Left hindlimb (tissue), 1 donor: ENCODE data around the gene SPINK4.

Experiments used
- DNase-seq: peaks from one replicate; pipeline ENCODE4 v3.0.0-alpha.2; 2018

Gene SPINK4

GRCh38 chr9:33239921-33240320 is at the start of gene SPINK4:
TSS of gene SPINK4 (plus strand) at chr9:33240167. CDS start at chr9:33240209, 42 bp downstream.
- no peak for DNase-seq

- DNase-seq: no peak
These were observed 47.3 kb upstream of the SPINK4 start for GRCh38 chr9:33192493-33193255.

GRCh38 chr9:33193818-33194217 is 46.1 kb upstream of the SPINK4 start:
- DNase-seq: no peak

GRCh38 chr9:33196736-33197135 is 43.2 kb upstream of the SPINK4 start:
- DNase-seq: no peak

- DNase-seq: peak; percentile 77
These were observed 42.5 kb upstream of the SPINK4 start for GRCh38 chr9:33197279-33198152.

GRCh38 chr9:33198165-33198564 is 41.8 kb upstream of the SPINK4 start:
- peak; percentile 64 for DNase-seq

- no peak for DNase-seq
These were observed 37.9 kb upstream of the SPINK4 start for GRCh38 chr9:33202018-33202417.

GRCh38 chr9:33202552-33203201 is 37.3 kb upstream of the SPINK4 start:
- peak; percentile 59 for DNase-seq

GRCh38 chr9:33209394-33209793 is 30.6 kb upstream of the SPINK4 start:
- DNase-seq: no peak

GRCh38 chr9:33210006-33210715 is 29.8 kb upstream of the SPINK4 start:
- DNase-seq: no peak

- DNase-seq: no peak
These were observed 28.1 kb upstream of the SPINK4 start for GRCh38 chr9:33211695-33212393.

GRCh38 chr9:33220681-33221567 is 19.0 kb upstream of the SPINK4 start:
- no peak for DNase-seq

- DNase-seq: no peak
These were observed 18.4 kb upstream of the SPINK4 start for GRCh38 chr9:33221568-33221884.

GRCh38 chr9:33222031-33222430 is 17.9 kb upstream of the SPINK4 start:
- no peak for DNase-seq

- DNase-seq: no peak
These were observed 16.3 kb upstream of the SPINK4 start for GRCh38 chr9:33223696-33224095.

- DNase-seq: peak; percentile 52
These were observed 14.4 kb upstream of the SPINK4 start for GRCh38 chr9:33225319-33226147.

GRCh38 chr9:33227008-33227398 is 13.0 kb upstream of the SPINK4 start:
- no peak for DNase-seq

GRCh38 chr9:33227741-33228140 is 12.2 kb upstream of the SPINK4 start:
- no peak for DNase-seq

- no peak for DNase-seq
These were observed 11.4 kb upstream of the SPINK4 start for GRCh38 chr9:33228606-33229005.

GRCh38 chr9:33229359-33230114 is 10.4 kb upstream of the SPINK4 start:
- no peak for DNase-seq
